ENCODE results near the gene TMEM143. TPM values are rescaled to one million over a fixed set of nuclear protein-coding genes. Genes with fewer than 3 reads are reported as not detected.

The TMEM143 gene
- total RNA-seq, 1 experiment from 2014 or later: 24.8 TPM

DNA sequence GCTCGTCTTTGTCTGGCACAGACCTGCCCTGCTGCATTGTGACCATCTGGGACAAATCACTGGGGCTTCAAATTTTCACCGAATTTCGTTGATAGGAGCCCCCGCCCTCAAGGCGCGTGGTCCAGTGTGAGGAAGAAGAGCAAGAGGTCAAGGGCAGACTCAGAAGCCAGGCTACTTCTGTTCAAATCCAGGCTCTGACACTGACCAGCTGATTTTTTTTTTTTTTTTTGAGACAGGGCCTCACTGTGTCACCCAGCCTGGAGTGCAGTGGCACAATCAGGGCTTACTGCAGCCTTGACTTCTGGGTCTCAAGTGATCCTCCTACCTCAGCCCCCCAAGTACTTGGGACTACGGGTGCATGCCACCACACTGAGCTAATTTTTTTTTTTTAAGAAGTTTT lies 7.6 kb upstream of the TMEM143 start:
- TF ChIP-seq, protein P1, sequence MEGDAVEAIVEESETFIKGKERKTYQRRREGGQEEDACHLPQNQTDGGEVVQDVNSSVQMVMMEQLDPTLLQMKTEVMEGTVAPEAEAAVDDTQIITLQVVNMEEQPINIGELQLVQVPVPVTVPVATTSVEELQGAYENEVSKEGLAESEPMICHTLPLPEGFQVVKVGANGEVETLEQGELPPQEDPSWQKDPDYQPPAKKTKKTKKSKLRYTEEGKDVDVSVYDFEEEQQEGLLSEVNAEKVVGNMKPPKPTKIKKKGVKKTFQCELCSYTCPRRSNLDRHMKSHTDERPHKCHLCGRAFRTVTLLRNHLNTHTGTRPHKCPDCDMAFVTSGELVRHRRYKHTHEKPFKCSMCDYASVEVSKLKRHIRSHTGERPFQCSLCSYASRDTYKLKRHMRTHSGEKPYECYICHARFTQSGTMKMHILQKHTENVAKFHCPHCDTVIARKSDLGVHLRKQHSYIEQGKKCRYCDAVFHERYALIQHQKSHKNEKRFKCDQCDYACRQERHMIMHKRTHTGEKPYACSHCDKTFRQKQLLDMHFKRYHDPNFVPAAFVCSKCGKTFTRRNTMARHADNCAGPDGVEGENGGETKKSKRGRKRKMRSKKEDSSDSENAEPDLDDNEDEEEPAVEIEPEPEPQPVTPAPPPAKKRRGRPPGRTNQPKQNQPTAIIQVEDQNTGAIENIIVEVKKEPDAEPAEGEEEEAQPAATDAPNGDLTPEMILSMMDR (conservative IDR thresholded peaks at IDR 0.05): no peak
- Histone ChIP-seq H3K79me2 (ENCODE audit: low read depth) (no peaks in the 10 kb centered on the region), H3K9me3 (ENCODE audit: insufficient read depth, low read depth) (no peaks in the 10 kb centered on the region), H3K4me3 (no peak overlapping the region), H3K36me3 (ENCODE audit: low read depth) (no peaks in the 10 kb centered on the region), H3K27me3 (ENCODE audit: insufficient read depth, low read depth) (no peaks in the 10 kb centered on the region), H4K20me1 (ENCODE audit: insufficient read depth) (no peaks in the 10 kb centered on the region), H3F3A (ENCODE audit: insufficient read depth, low read depth) (peaks cover 18% of the 10 kb centered on the region), H3K4me2 (no peak overlapping the region), H3K9me2 (ENCODE audit: insufficient read depth) (no peaks in the 10 kb centered on the region), H3K4me1 (replicated peaks; ENCODE audit: insufficient read depth) (peaks cover 8% of the 10 kb centered on the region), H2AFZ (no peak overlapping the region), H3K27ac (no peak overlapping the region)
- ChIA-PET CTCF (interaction anchor here (0.6 kb wide), 1 partner anchor 1698 kb away, joined by 6 read pairs; no protein-coding TSS in a partner anchor), POLR2A (ENCODE audit: unreplicated experiment) (no interaction called here)
- BruUV-seq (replicated peaks): no TSS peak
- intact Hi-C loops (cut with micrococcal nuclease; ENCODE audit: unreplicated experiment): no loop called here
- no peak for DNase-seq

DNA sequence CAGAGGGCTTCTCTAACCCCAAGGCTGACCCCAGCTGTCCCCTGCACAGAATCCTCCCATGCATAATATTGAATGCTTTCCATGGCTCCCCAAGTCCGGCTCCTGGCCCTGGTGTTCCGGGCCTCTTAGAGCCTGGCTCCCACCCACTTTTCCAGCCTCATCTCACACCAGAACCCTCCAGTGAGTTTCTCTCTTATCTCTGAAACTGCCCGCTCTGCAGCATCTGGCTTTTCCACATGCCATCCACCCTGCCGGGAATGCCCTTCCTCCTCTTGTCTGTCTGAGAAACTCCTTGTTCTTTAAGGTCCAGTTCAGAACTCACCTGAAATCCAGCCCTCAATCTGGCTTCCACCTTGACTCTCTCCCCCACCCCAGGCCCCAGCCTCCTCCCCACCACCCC lies 7.2 kb upstream of the TMEM143 start:
- H4K20me1 ChIP-seq (ENCODE audit: insufficient read depth): no peaks in the 10 kb centered on the region
- H3K79me2 ChIP-seq (ENCODE audit: low read depth): no peaks in the 10 kb centered on the region
- intact Hi-C loops (cut with micrococcal nuclease; ENCODE audit: unreplicated experiment): no loop called here
- no peak overlapping the region for H3K4me3 ChIP-seq
- H2AFZ ChIP-seq: no peak overlapping the region
- H3K4me2 ChIP-seq: no peak overlapping the region
- H3K4me1 ChIP-seq (replicated peaks; ENCODE audit: insufficient read depth): peaks cover 8% of the 10 kb centered on the region
- no TSS peak for BruUV-seq (replicated peaks)
- no peaks in the 10 kb centered on the region for H3K9me2 ChIP-seq (ENCODE audit: insufficient read depth)
- no peak for TF ChIP-seq EZH2 (IDR thresholded peaks at IDR 0.05; ENCODE audit: low read depth)
- TF ChIP-seq, protein P1 (conservative IDR thresholded peaks at IDR 0.05): no peak
- ChIA-PET POLR2A (ENCODE audit: unreplicated experiment) (no interaction called here), CTCF (interaction anchor here (0.6 kb wide), 1 partner anchor 1698 kb away, joined by 6 read pairs; no protein-coding TSS in a partner anchor)
- no peaks in the 10 kb centered on the region for H3K27me3 ChIP-seq (ENCODE audit: insufficient read depth, low read depth)
- DNase-seq: no peak
- H3K36me3 ChIP-seq (ENCODE audit: low read depth): no peaks in the 10 kb centered on the region
- no peak overlapping the region for H3K27ac ChIP-seq
- H3K9me3 ChIP-seq (ENCODE audit: insufficient read depth, low read depth): no peaks in the 10 kb centered on the region
- H3F3A ChIP-seq (ENCODE audit: insufficient read depth, low read depth): peaks cover 21% of the 10 kb centered on the region

DNA sequence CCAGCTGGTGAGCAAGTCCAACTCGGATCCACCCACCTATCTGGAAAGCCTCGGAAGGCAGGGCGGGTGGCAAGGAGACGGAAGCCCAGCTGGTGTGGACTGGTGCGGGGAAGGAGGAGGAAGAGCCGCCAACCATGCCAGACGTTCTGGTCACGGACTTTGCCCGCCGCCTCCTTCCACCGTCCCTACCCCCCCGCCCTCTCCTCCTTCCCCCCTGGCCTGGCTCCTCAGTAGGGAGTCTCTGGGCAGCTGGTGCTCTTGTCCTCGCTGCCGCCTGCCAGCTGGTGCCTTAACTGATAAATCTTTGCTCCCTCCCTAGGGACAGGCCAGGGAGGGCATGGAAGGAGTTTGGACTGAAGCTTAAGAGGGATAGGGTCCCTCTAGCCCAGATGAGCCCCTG lies 5.2 kb upstream of the TMEM143 start:
- Histone ChIP-seq H2AFZ (no peak overlapping the region), H3K4me3 (no peak overlapping the region), H3K9me3 (ENCODE audit: insufficient read depth, low read depth) (no peaks in the 10 kb centered on the region), H4K20me1 (ENCODE audit: insufficient read depth) (no peaks in the 10 kb centered on the region), H3K4me2 (no peak overlapping the region), H3K4me1 (replicated peaks; ENCODE audit: insufficient read depth) (peaks cover 15% of the 10 kb centered on the region), H3K36me3 (ENCODE audit: low read depth) (no peaks in the 10 kb centered on the region), H3K27me3 (ENCODE audit: insufficient read depth, low read depth) (no peaks in the 10 kb centered on the region), H3F3A (ENCODE audit: insufficient read depth, low read depth) (peaks cover 24% of the 10 kb centered on the region), H3K79me2 (ENCODE audit: low read depth) (no peaks in the 10 kb centered on the region), H3K27ac (no peak overlapping the region), H3K9me2 (ENCODE audit: insufficient read depth) (no peaks in the 10 kb centered on the region)
- no TSS peak for BruUV-seq (replicated peaks)
- intact Hi-C loops (cut with micrococcal nuclease; ENCODE audit: unreplicated experiment): no loop called here
- CTCF ChIA-PET: interaction anchor here (0.6 kb wide), 1 partner anchor 23 kb away, joined by 3 read pairs; the partner anchor contains the start of gene KDELR1
- no peak for DNase-seq
- POLR2A ChIA-PET (ENCODE audit: unreplicated experiment): interaction anchor here (0.6 kb wide), 1 partner anchor 250 kb away, joined by 30 read pairs; the partner anchor contains the start of gene RPL18
- no peak for TF ChIP-seq EZH2 (IDR thresholded peaks at IDR 0.05; ENCODE audit: low read depth)
- TF ChIP-seq, protein P1 (conservative IDR thresholded peaks at IDR 0.05): no peak
